CD4-positive, alpha-beta T cell (primary cell): Measurements from ENCODE around the gene SERPINB13. TPM values are rescaled to one million over a fixed set of nuclear protein-coding genes. Genes with fewer than 3 reads are reported as not detected.
"Not testable (repeated sequence)": the region's sequence is repeated elsewhere in the genome, so short reads cannot be mapped to it uniquely, and the experiment has no call there.

Source experiments
- ATAC-seq: fragments of 200-7000 bp; cut with Tn5 transposase; one replicate; pipeline ENCODE4 v1.10.0; 2022; ENCODE audit warnings: mild to moderate bottlenecking; ENCODE audit not compliant: poor library complexity
- CTCF ChIA-PET: fragments of 350-600 bp; sonication (Branson Sonifier 250); formaldehyde crosslinking; loops from one replicate; lab custom pipeline; 2021; ENCODE audit warnings: antibody characterized with exemption, inconsistent platforms; lab: Charles Lee
- POLR2A ChIA-PET: fragments of 350-600 bp; sonication (Branson Sonifier 250); formaldehyde crosslinking; loops from one replicate; lab custom pipeline; 2021; ENCODE audit warnings: antibody characterized with exemption, inconsistent platforms; lab: Charles Lee
- DNase-seq, 14 experiments: peaks; one replicate each; pipeline ENCODE4 v3.0.0-alpha.2; 2013 to 2020; ENCODE audit warnings: mixed read lengths in 2 of 14
- H3K27ac ChIP-seq, 2 donors: one replicate each; pipeline versions ENCODE4 v1.5.1 to v1.7.0; 2013; ENCODE audit warnings: low read length in 2 of 2, low read depth in 1 of 2, mild to moderate bottlenecking in 1 of 2
- H3K27me3 ChIP-seq, 2 experiments: 1 replicate in 1 of 2; 2 replicates in 1 of 2; pipeline versions ENCODE4 v1.6.1 to v1.7.0; 2013; ENCODE audit warnings: low read length in 2 of 2, control low read depth in 1 of 2, mild to moderate bottlenecking in 1 of 2, moderate library complexity in 1 of 2; ENCODE audit not compliant: insufficient read depth in 2 of 2, control insufficient read depth in 1 of 2
- H3K36me3 ChIP-seq: one replicate; pipeline ENCODE4 v1.6.1; 2013; ENCODE audit warnings: low read length, control low read depth; ENCODE audit not compliant: insufficient read depth
- H3K4me1 ChIP-seq: one replicate; pipeline ENCODE4 v1.6.1; 2013; ENCODE audit warnings: low read length, control low read depth; ENCODE audit not compliant: insufficient read depth
- H3K4me3 ChIP-seq: one replicate; pipeline ENCODE4 v1.5.1; 2013; ENCODE audit warnings: mild to moderate bottlenecking, low read length, moderate library complexity
- H3K9me3 ChIP-seq, 2 experiments: 1 replicate in 1 of 2; 2 replicates in 1 of 2; pipeline versions ENCODE4 v1.6.1 to v1.7.0; 2013; ENCODE audit warnings: low read length in 2 of 2, mild to moderate bottlenecking in 2 of 2, control low read depth in 1 of 2, moderate library complexity in 1 of 2; ENCODE audit not compliant: control insufficient read depth in 1 of 2, insufficient read depth in 1 of 2
- H3K27ac Mint-ChIP-seq: one replicate; pipeline ENCODE4 v1.8.0; 2020; ENCODE audit warnings: mixed read lengths
- H3K27me3 Mint-ChIP-seq: one replicate; pipeline ENCODE4 v1.8.0; 2021; ENCODE audit warnings: mixed read lengths
- H3K36me3 Mint-ChIP-seq: one replicate; pipeline ENCODE4 v1.8.0; 2021; ENCODE audit warnings: low read depth, mixed read lengths
- H3K4me1 Mint-ChIP-seq: one replicate; pipeline ENCODE4 v1.8.0; 2021; ENCODE audit warnings: low read depth, mixed read lengths
- H3K4me3 Mint-ChIP-seq: one replicate; pipeline ENCODE4 v1.8.0; 2020; ENCODE audit warnings: mild to moderate bottlenecking, mixed read lengths
- H3K9me3 Mint-ChIP-seq: one replicate; pipeline ENCODE4 v1.8.0; 2020; ENCODE audit warnings: mixed read lengths
- CTCF ChIP-seq: fragments of 200-600 bp; IDR thresholded peaks from one replicate; pipeline ENCODE4 v1.8.0; 2022; ENCODE audit warnings: antibody characterized with exemption, mild to moderate bottlenecking
- intact Hi-C, 2 experiments: fragments of 100-400 bp; cut with DNase I in 1 of 2; cut with micrococcal nuclease in 1 of 2; formaldehyde crosslinking; loops; one replicate each; pipeline versions ENCODE4 v1.15.1 to v1.9.0; 2023 to 2025; cut with DNase I, micrococcal nuclease
- total RNA-seq, 174 experiments: library from RNA in 2 of 174; stranded (reverse) in 2 of 174; gene quantifications; one replicate each; pipeline ENCODE4 v1.2.3 and lab custom pipeline; 2021 to 2026

Gene SERPINB13
- total RNA-seq, 2 experiments from 2014 or later = not detected

- CTCF ChIA-PET = no interaction called here
- H3K27me3 Mint-ChIP-seq = no peaks in the 10 kb centered on the region
- TF ChIP-seq CTCF = no peak
- no peak overlapping the region for H3K4me3 Mint-ChIP-seq
- Histone ChIP-seq H3K27ac (no peak overlapping the region), H3K4me1 (no peaks in the 10 kb centered on the region), H3K9me3 (peaks cover 24 to 27% of the 10 kb centered on the region in 2 experiments), H3K27me3 (peaks cover 0 to 2% of the 10 kb centered on the region in 2 experiments), H3K36me3 (no peaks in the 10 kb centered on the region), H3K4me3 (no peak overlapping the region)
- ATAC-seq (no peak), DNase-seq (no peak)
- POLR2A ChIA-PET = no interaction called here
- H3K36me3 Mint-ChIP-seq = no peaks in the 10 kb centered on the region
- intact Hi-C loops = no loop called here
- H3K27ac Mint-ChIP-seq = no peak overlapping the region
- H3K9me3 Mint-ChIP-seq = peaks cover 23% of the 10 kb centered on the region
- H3K4me1 Mint-ChIP-seq = no peaks in the 10 kb centered on the region
These were observed 39.3 kb downstream of the SERPINB13 start for GRCh38 chr18:63626431-63626830.

- no peaks in the 10 kb centered on the region for H3K27me3 Mint-ChIP-seq
- Histone ChIP-seq H3K27ac (no peak overlapping the region), H3K4me1 (no peaks in the 10 kb centered on the region), H3K27me3 (peaks cover 0 to 2% of the 10 kb centered on the region in 2 experiments), H3K36me3 (no peaks in the 10 kb centered on the region), H3K4me3 (no peak overlapping the region), H3K9me3 (peaks cover 24 to 27% of the 10 kb centered on the region in 2 experiments)
- intact Hi-C loops = no loop called here
- no peaks in the 10 kb centered on the region for H3K36me3 Mint-ChIP-seq
- ChIA-PET CTCF (no interaction called here), POLR2A (no interaction called here)
- H3K9me3 Mint-ChIP-seq = peaks cover 29% of the 10 kb centered on the region
- H3K4me1 Mint-ChIP-seq = no peaks in the 10 kb centered on the region
- ATAC-seq (no peak), DNase-seq (no peak)
- no peak overlapping the region for H3K4me3 Mint-ChIP-seq
- no peak for TF ChIP-seq CTCF
- no peak overlapping the region for H3K27ac Mint-ChIP-seq
These were observed 40.7 kb downstream of the SERPINB13 start for GRCh38 chr18:63627819-63628218.

GRCh38 chr18:63637703-63638102 is 50.6 kb downstream of the SERPINB13 start:
- no peaks in the 10 kb centered on the region for H3K9me3 Mint-ChIP-seq
- no peak overlapping the region for H3K27ac Mint-ChIP-seq
- CTCF ChIA-PET = no interaction called here
- Histone ChIP-seq H3K27me3 (no peaks in the 10 kb centered on the region), H3K27ac (no peak overlapping the region), H3K4me1 (no peaks in the 10 kb centered on the region), H3K9me3 (no peaks in the 10 kb centered on the region), H3K4me3 (no peak overlapping the region), H3K36me3 (no peaks in the 10 kb centered on the region)
- POLR2A ChIA-PET = no interaction called here
- intact Hi-C loops = no loop called here
- no peak for TF ChIP-seq CTCF
- DNase-seq (no peak), ATAC-seq (no peak)
- H3K36me3 Mint-ChIP-seq = no peaks in the 10 kb centered on the region
- no peak overlapping the region for H3K4me3 Mint-ChIP-seq
- no peaks in the 10 kb centered on the region for H3K4me1 Mint-ChIP-seq
- H3K27me3 Mint-ChIP-seq = no peaks in the 10 kb centered on the region

- H3K27ac ChIP-seq, CTCF ChIA-PET, H3K9me3 ChIP-seq, H3K27me3 ChIP-seq, H3K4me3 Mint-ChIP-seq, H3K4me3 ChIP-seq, H3K4me1 ChIP-seq, H3K27me3 Mint-ChIP-seq, DNase-seq, H3K9me3 Mint-ChIP-seq, H3K4me1 Mint-ChIP-seq, intact Hi-C loops, POLR2A ChIA-PET, ATAC-seq, H3K36me3 ChIP-seq, H3K36me3 Mint-ChIP-seq, H3K27ac Mint-ChIP-seq: not testable (repeated sequence)
These were observed 54.1 kb downstream of the SERPINB13 start for GRCh38 chr18:63641157-63641680.

- H3K27ac Mint-ChIP-seq, H3K27ac ChIP-seq, H3K4me1 ChIP-seq, H3K4me3 Mint-ChIP-seq, H3K4me3 ChIP-seq, ATAC-seq, H3K27me3 ChIP-seq, H3K9me3 ChIP-seq, H3K36me3 ChIP-seq, H3K36me3 Mint-ChIP-seq, H3K4me1 Mint-ChIP-seq, CTCF ChIA-PET, POLR2A ChIA-PET, intact Hi-C loops, DNase-seq, H3K9me3 Mint-ChIP-seq: not testable (repeated sequence)
- H3K27me3 Mint-ChIP-seq = peaks cover 12% of the 10 kb centered on the region
These were observed 55.7 kb downstream of the SERPINB13 start for GRCh38 chr18:63642668-63643356.
